Thoracic aorta (tissue), 2 donors: Measurements from ENCODE around the gene TTLL4. TPM values are rescaled to one million over a fixed set of nuclear protein-coding genes. Genes with fewer than 3 reads are reported as not detected.

Source experiments
- ATAC-seq: fragments of 150-250 bp; one replicate; pipeline ENCODE4 v1.8.0; 2017; ENCODE audit warnings: low read depth; ENCODE audit not compliant: insufficient number of reproducible peaks, low FRiP score
- DNase-seq: peaks from one replicate; pipeline ENCODE4 v3.0.0-alpha.2; 2020; ENCODE audit warnings: low spot score
- H3K27ac ChIP-seq, 2 donors: fragments of 200-600 bp; sonication (generic); 1 replicate in 1 of 2; 2 replicates in 1 of 2; pipeline ENCODE4 v1.5.1; 2016; ENCODE audit warnings: mild to moderate bottlenecking in 2 of 2, moderate library complexity in 2 of 2
- H3K27me3 ChIP-seq: fragments of 200-600 bp; sonication (generic); replicated peaks from 2 replicates; pipeline ENCODE4 v1.6.0; 2016; ENCODE audit warnings: mild to moderate bottlenecking; ENCODE audit not compliant: insufficient read depth
- H3K36me3 ChIP-seq: fragments of 200-600 bp; sonication (generic); one replicate; pipeline ENCODE4 v1.5.1; 2016
- H3K4me1 ChIP-seq, 2 donors: fragments of 200-600 bp; sonication (generic); 1 replicate in 1 of 2; 2 replicates in 1 of 2; pipeline versions ENCODE4 v1.5.1 to v1.6.0; 2016; ENCODE audit warnings: low read depth in 2 of 2, mild to moderate bottlenecking in 1 of 2; ENCODE audit not compliant: control insufficient read depth in 1 of 2
- H3K4me3 ChIP-seq: fragments of 200-600 bp; sonication (generic); 2 replicates; pipeline ENCODE4 v1.5.1; 2016; ENCODE audit warnings: mild to moderate bottlenecking
- H3K9me3 ChIP-seq: fragments of 200-600 bp; sonication (generic); 2 replicates; pipeline ENCODE4 v1.5.1; 2016
- CTCF ChIP-seq: fragments of 200-600 bp; sonication (generic); IDR thresholded peaks from one replicate; pipeline ENCODE4 v1.5.1; 2019; ENCODE audit warnings: antibody characterized with exemption
- total RNA-seq, 2 donors: library from RNA; depleted of rRNA; stranded (reverse); fragments of >200 nt; gene quantifications; one replicate each; pipeline versions ENCODE4 v1.1.0 to v1.2.3, GENCODE V29; 2016

The TTLL4 gene
- total RNA-seq, 2 donors from 2014 or later = 10.8 to 24.1 TPM

GRCh38 chr2:218726004-218726574 is 15.5 kb downstream of the TTLL4 start:
- H3K4me1 ChIP-seq = peaks cover 2 to 3% of the 10 kb centered on the region in 2 donors
- no peak for TF ChIP-seq CTCF
- H3K36me3 ChIP-seq = no peaks in the 10 kb centered on the region
- DNase-seq (no peak), ATAC-seq (no peak)
- no peak overlapping the region for H3K27ac ChIP-seq
- no peaks in the 10 kb centered on the region for H3K27me3 ChIP-seq
- peaks cover 19% of the 10 kb centered on the region for H3K9me3 ChIP-seq
- H3K4me3 ChIP-seq = no peak overlapping the region

- Histone ChIP-seq H3K27ac (no peak overlapping the region), H3K4me3 (no peak overlapping the region), H3K4me1 (peaks cover 10 to 14% of the 10 kb centered on the region in 2 donors), H3K27me3 (no peaks in the 10 kb centered on the region), H3K36me3 (no peaks in the 10 kb centered on the region), H3K9me3 (peaks cover 19% of the 10 kb centered on the region)
- peak; percentile 45 for TF ChIP-seq CTCF
- ATAC-seq (no peak), DNase-seq (no peak)
These were observed 17.0 kb downstream of the TTLL4 start for GRCh38 chr2:218727502-218728165.

GRCh38 chr2:218729640-218730039 is 19.0 kb downstream of the TTLL4 start:
- Histone ChIP-seq H3K36me3 (no peaks in the 10 kb centered on the region), H3K4me3 (no peak overlapping the region), H3K27ac (no peak overlapping the region), H3K9me3 (peaks cover 19% of the 10 kb centered on the region), H3K4me1 (peaks cover 10 to 19% of the 10 kb centered on the region in 2 donors), H3K27me3 (no peaks in the 10 kb centered on the region)
- no peak for TF ChIP-seq CTCF
- ATAC-seq (no peak), DNase-seq (no peak)

GRCh38 chr2:218732052-218732760 is 21.6 kb downstream of the TTLL4 start:
- no peak overlapping the region for H3K4me3 ChIP-seq
- peaks cover 10 to 19% of the 10 kb centered on the region in 2 donors for H3K4me1 ChIP-seq
- no peak for TF ChIP-seq CTCF
- peak overlapping the region in 1 of 2 donors; percentile 59 for H3K27ac ChIP-seq
- no peak for DNase-seq
- H3K36me3 ChIP-seq = no peaks in the 10 kb centered on the region
- H3K27me3 ChIP-seq = no peaks in the 10 kb centered on the region
- H3K9me3 ChIP-seq = peaks cover 4% of the 10 kb centered on the region
- no peak for ATAC-seq

GRCh38 chr2:218732761-218733158 is 22.1 kb downstream of the TTLL4 start:
- peaks cover 1% of the 10 kb centered on the region for H3K36me3 ChIP-seq
- TF ChIP-seq CTCF = no peak
- H3K27me3 ChIP-seq = no peaks in the 10 kb centered on the region
- H3K4me3 ChIP-seq = no peak overlapping the region
- peaks cover 10 to 19% of the 10 kb centered on the region in 2 donors for H3K4me1 ChIP-seq
- DNase-seq (no peak), ATAC-seq (no peak)
- peak overlapping the region in 1 of 2 donors; percentile 59 for H3K27ac ChIP-seq
- no peaks in the 10 kb centered on the region for H3K9me3 ChIP-seq
